Keratinocyte (primary cell): ENCODE measurements around the gene HPSE. TPM values are rescaled to one million over a fixed set of nuclear protein-coding genes. Genes with fewer than 3 reads are reported as not detected.

ENCODE experiments used
- DNase-seq: peaks from one replicate; pipeline ENCODE4 v3.0.0-alpha.2; 2011; ENCODE audit warnings: low read depth, missing footprints, low spot score
- FAIRE-seq: peaks from 2 replicates; lab custom pipeline; 2011; peaks lifted over from hg19 to GRCh38; lab: Jason Lieb, UNC
- H2AFZ ChIP-seq: 2 replicates; pipeline ENCODE4 v1.6.0; 2012; ENCODE audit warnings: low read length, control low read depth, inconsistent platforms; ENCODE audit not compliant: control insufficient read depth
- H3K27ac ChIP-seq: 2 replicates; pipeline ENCODE4 v1.5.1; 2011; ENCODE audit warnings: low read length; ENCODE audit not compliant: control insufficient read depth, insufficient read depth
- H3K27me3 ChIP-seq: 3 replicates; pipeline ENCODE4 v1.6.0; 2011; ENCODE audit warnings: low read length; ENCODE audit not compliant: control insufficient read depth, insufficient read depth; ENCODE audit errors: extremely low read depth
- H3K36me3 ChIP-seq, 2 experiments: 2 replicates in 1 of 2; 3 replicates in 1 of 2; pipeline ENCODE4 v1.5.1; 2011; ENCODE audit warnings: low read length in 2 of 2, mild to moderate bottlenecking in 1 of 2; ENCODE audit not compliant: control insufficient read depth in 2 of 2, insufficient read depth in 2 of 2; ENCODE audit errors: extremely low read depth in 1 of 2
- H3K4me1 ChIP-seq: 3 replicates; pipeline ENCODE4 v1.5.1; 2011; ENCODE audit warnings: low read length; ENCODE audit not compliant: control insufficient read depth, insufficient read depth; ENCODE audit errors: extremely low read depth
- H3K4me2 ChIP-seq: 3 replicates; pipeline ENCODE4 v1.6.0; 2011; ENCODE audit warnings: low read depth, low read length; ENCODE audit not compliant: control insufficient read depth, insufficient read depth; ENCODE audit errors: extremely low read depth
- H3K4me3 ChIP-seq, 3 experiments: fragments of 200-600 bp in 1 of 3; sonication (generic) in 1 of 3; 2 replicates in 2 of 3; 3 replicates in 1 of 3; pipeline ENCODE4 v1.5.1; 2011 to 2016; ENCODE audit warnings: low read length in 3 of 3, mild to moderate bottlenecking in 3 of 3, control low read depth in 2 of 3, inconsistent platforms in 1 of 3, low read depth in 1 of 3, mixed read lengths in 1 of 3, mixed run types in 1 of 3, moderate library complexity in 1 of 3; ENCODE audit not compliant: control insufficient read depth in 2 of 3, insufficient read depth in 2 of 3; ENCODE audit errors: extremely low read depth in 1 of 3
- H3K79me2 ChIP-seq: 2 replicates; pipeline ENCODE4 v1.6.0; 2012; ENCODE audit warnings: low read length; ENCODE audit not compliant: control insufficient read depth, insufficient read depth
- H3K9ac ChIP-seq: 3 replicates; pipeline ENCODE4 v1.6.0; 2011; ENCODE audit warnings: low read length; ENCODE audit not compliant: control insufficient read depth, insufficient read depth; ENCODE audit errors: extremely low read depth
- H3K9me1 ChIP-seq: 3 replicates; pipeline ENCODE4 v1.6.0; 2011; ENCODE audit warnings: low read length; ENCODE audit not compliant: control insufficient read depth, insufficient read depth; ENCODE audit errors: extremely low read depth
- H3K9me3 ChIP-seq: 2 replicates; pipeline ENCODE4 v1.5.1; 2012; ENCODE audit warnings: low read depth, low read length; ENCODE audit not compliant: control insufficient read depth
- H4K20me1 ChIP-seq: 3 replicates; pipeline ENCODE4 v1.6.0; 2011; ENCODE audit warnings: low read length; ENCODE audit not compliant: control insufficient read depth, insufficient read depth; ENCODE audit errors: extremely low read depth
- CTCF ChIP-seq, 3 experiments: IDR thresholded peaks in 1 of 3; conservative IDR thresholded peaks in 1 of 3; optimal IDR thresholded peaks in 1 of 3; 2 replicates in 2 of 3; 3 replicates in 1 of 3; pipeline versions ENCODE3 to v1.5.1; 2011; ENCODE audit warnings: low read length in 3 of 3, mild to moderate bottlenecking in 3 of 3, moderate library complexity in 2 of 3, control low read depth in 1 of 3, inconsistent platforms in 1 of 3; ENCODE audit not compliant: insufficient read depth in 2 of 3; ENCODE audit errors: extremely low read depth in 1 of 3
- EZH2 ChIP-seq: IDR thresholded peaks from one replicate; pipeline ENCODE4 v1.6.1; 2012; ENCODE audit warnings: inconsistent platforms, mild to moderate bottlenecking, low read length, moderate library complexity
- dilution Hi-C: fragments of 300-500 bp; cut with MboI; formaldehyde crosslinking; loops from one replicate; pipeline ENCODE4 v1.7.0; 2020; ENCODE audit warnings: low sequenced_read_pairs; ENCODE audit not compliant: extremely low pct_ligation_motif_present
- polyA plus RNA-seq, 5 experiments: library from polyadenylated mRNA; depleted of rRNA in 3 of 5; stranded (reverse) in 3 of 5; stranded (forward) in 1 of 5; unstranded in 1 of 5; fragments of >200 nt; gene quantifications; 1 replicate in 1 of 5; 2 replicates in 3 of 5; 3 replicates in 1 of 5; pipeline versions ENCODE4 v1.2.1 to v1.2.3, GENCODE V29; 2011 to 2012; ENCODE audit warnings: missing spikeins in 2 of 5, low read depth in 1 of 5, low replicate concordance in 1 of 5

The HPSE gene
- polyA plus RNA-seq, 1 donor (not counting 4 experiments of a cell fraction or from before 2014, with no cell fraction given), result 5.7 TPM

- no peaks in the 10 kb centered on the region for H3K9me3 ChIP-seq
- no peak overlapping the region for H3K9ac ChIP-seq
- H3K36me3 ChIP-seq, result peaks cover 2 to 10% of the 10 kb centered on the region in 2 experiments
- H3K4me1 ChIP-seq, result no peaks in the 10 kb centered on the region
- H4K20me1 ChIP-seq, result no peaks in the 10 kb centered on the region
- H3K27me3 ChIP-seq, result no peaks in the 10 kb centered on the region
- dilution Hi-C loops, result no loop called here
- H3K4me3 ChIP-seq, result no peak overlapping the region
- H3K9me1 ChIP-seq, result no peaks in the 10 kb centered on the region
- no peak for DNase-seq
- TF ChIP-seq EZH2 (no peak), CTCF (optimal IDR thresholded peaks at IDR 0.05 in 1 of 3, IDR thresholded peaks at IDR 0.05 in 1 of 3, conservative IDR thresholded peaks at IDR 0.05 in 1 of 3; ENCODE audit: extremely low read depth in 1 of 3, insufficient read depth in 2 of 3, low read length in 3 of 3) (no peak)
- H3K79me2 ChIP-seq, result no peaks in the 10 kb centered on the region
- no peak for FAIRE-seq
- no peak overlapping the region for H3K4me2 ChIP-seq
- no peak overlapping the region for H2AFZ ChIP-seq
- H3K27ac ChIP-seq, result no peak overlapping the region
Observed at GRCh38 chr4:83263106-83263505, 71.5 kb downstream of the HPSE start.

GRCh38 chr4:83262682-83263081 lies 72.0 kb downstream of the HPSE start:
- no peak overlapping the region for H3K4me3 ChIP-seq
- no peaks in the 10 kb centered on the region for H3K27me3 ChIP-seq
- FAIRE-seq (no peak), DNase-seq (no peak)
- H3K9me1 ChIP-seq, result no peaks in the 10 kb centered on the region
- dilution Hi-C loops, result no loop called here
- H3K4me2 ChIP-seq, result no peak overlapping the region
- H3K4me1 ChIP-seq, result no peaks in the 10 kb centered on the region
- H3K79me2 ChIP-seq, result no peaks in the 10 kb centered on the region
- no peaks in the 10 kb centered on the region for H4K20me1 ChIP-seq
- H2AFZ ChIP-seq, result no peak overlapping the region
- no peak overlapping the region for H3K27ac ChIP-seq
- peaks cover 2 to 8% of the 10 kb centered on the region in 2 experiments for H3K36me3 ChIP-seq
- no peaks in the 10 kb centered on the region for H3K9me3 ChIP-seq
- H3K9ac ChIP-seq, result no peak overlapping the region
- no peak for TF ChIP-seq EZH2
- no peak for TF ChIP-seq CTCF (optimal IDR thresholded peaks at IDR 0.05 in 1 of 3, IDR thresholded peaks at IDR 0.05 in 1 of 3, conservative IDR thresholded peaks at IDR 0.05 in 1 of 3; ENCODE audit: extremely low read depth in 1 of 3, insufficient read depth in 2 of 3, low read length in 3 of 3)
